Natural killer cell treated with Interleukin-12 subunit alpha and Interleukin-12 subunit beta and Interleukin-15 and Interleukin-18, amount 100 ng/mL, for 72 hours (primary cell): Measurements from ENCODE around the gene TIAM1. TPM values are rescaled to one million over a fixed set of nuclear protein-coding genes. Genes with fewer than 3 reads are reported as not detected.

Source experiments
- ATAC-seq, 2 donors: fragments of 150-1000 bp; cut with Tn5 transposase in 1 of 2; sonication (Bioruptor Pico), chemical (Tn5 transposase) in 1 of 2; 2 replicates each; pipeline ENCODE4 v1.10.0; 2021
- DNase-seq: peaks from one replicate; pipeline ENCODE4 v3.0.0; 2022; ENCODE audit warnings: low spot score
- H3K27ac Mint-ChIP-seq, 2 donors: 1 replicate in 1 of 2; 2 replicates in 1 of 2; pipeline ENCODE4 v1.8.0; 2022; ENCODE audit warnings: mixed read lengths in 2 of 2, mild to moderate bottlenecking in 1 of 2, moderate library complexity in 1 of 2
- H3K27me3 Mint-ChIP-seq, 2 donors: 1 replicate in 1 of 2; 2 replicates in 1 of 2; pipeline ENCODE4 v1.8.0; 2022; ENCODE audit warnings: mixed read lengths in 2 of 2
- H3K36me3 Mint-ChIP-seq: one replicate; pipeline ENCODE4 v1.8.0; 2022; ENCODE audit warnings: mixed read lengths
- H3K4me1 Mint-ChIP-seq, 2 donors: 1 replicate in 1 of 2; 2 replicates in 1 of 2; pipeline ENCODE4 v1.8.0; 2022; ENCODE audit warnings: low read depth in 2 of 2, mixed read lengths in 2 of 2, mild to moderate bottlenecking in 1 of 2
- H3K4me3 Mint-ChIP-seq: one replicate; pipeline ENCODE4 v1.8.0; 2022; ENCODE audit warnings: mixed read lengths
- H3K9me3 Mint-ChIP-seq: 2 replicates; pipeline ENCODE4 v1.8.0; 2022; ENCODE audit warnings: mixed read lengths
- total RNA-seq, 2 donors: library from RNA; stranded (reverse); gene quantifications; one replicate each; pipeline ENCODE4 v1.2.3, GENCODE V29; 2022

The TIAM1 gene
- total RNA-seq, 2 donors from 2014 or later, result 57.4 to 125 TPM

DNA sequence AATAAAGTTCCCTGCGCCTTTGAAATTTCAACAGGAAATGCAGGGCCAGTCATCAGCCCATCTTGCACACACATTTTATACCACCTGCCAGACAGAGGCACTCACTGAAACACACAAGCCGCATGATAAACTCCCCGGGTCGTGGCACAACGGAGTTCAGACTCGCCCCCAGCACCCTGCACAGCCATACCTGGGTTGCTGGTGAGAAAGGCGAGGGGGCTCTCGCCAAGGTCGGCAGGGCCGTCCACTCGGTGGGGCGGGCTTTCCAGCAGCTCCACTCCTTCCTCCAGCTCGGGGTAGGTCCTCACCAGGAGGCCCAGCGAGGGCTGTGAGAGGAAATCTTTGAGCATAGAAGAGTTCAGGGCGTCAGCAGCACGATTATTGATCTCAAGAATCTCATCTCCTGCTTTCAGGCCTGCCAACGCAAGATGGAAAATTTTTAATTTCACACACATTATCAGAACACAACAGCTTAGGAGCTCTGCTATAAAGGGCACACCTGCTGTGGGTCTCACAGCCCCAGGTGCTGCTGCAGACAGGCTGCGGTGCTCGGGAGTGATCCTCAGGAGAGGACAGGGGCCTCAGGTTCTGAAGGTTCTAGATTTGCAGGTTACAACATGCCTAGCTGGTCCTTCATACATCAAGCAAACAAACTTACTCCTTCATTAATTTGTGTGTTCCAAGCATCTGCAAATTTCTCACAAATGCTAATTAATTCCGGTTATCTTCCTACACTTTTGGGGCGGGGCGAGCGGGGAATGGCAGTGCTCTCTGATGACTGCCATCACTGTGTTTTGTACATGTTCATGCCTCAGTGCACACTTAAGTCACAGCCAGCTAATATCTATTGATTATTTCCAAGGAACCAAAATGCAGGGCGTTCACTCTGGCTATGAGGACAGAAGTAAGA is 161.6 kb downstream of the TIAM1 start:
- no peak for DNase-seq
- H3K4me1 Mint-ChIP-seq, result peaks cover 16 to 21% of the 10 kb centered on the region in 2 donors
- peak overlapping the region in 1 of 2 donors; percentile 63 for H3K27ac Mint-ChIP-seq

GRCh38 chr21:31181082-31181750 is 162.8 kb downstream of the TIAM1 start:
- Mint-ChIP-seq H3K4me1 (peaks cover 9 to 14% of the 10 kb centered on the region in 2 donors), H3K36me3 (no peaks in the 10 kb centered on the region), H3K9me3 (no peaks in the 10 kb centered on the region), H3K4me3 (no peak overlapping the region), H3K27ac (peak overlapping the region in 1 of 2 donors; percentile 49), H3K27me3 (no peaks in the 10 kb centered on the region)
- DNase-seq, result no peak
- ATAC-seq, result no peak

More for the DNA sequence above, 161.6 kb downstream of the TIAM1 start:
- ATAC-seq, result peak; percentile 38 to 48
- Mint-ChIP-seq H3K4me3 (no peak overlapping the region), H3K9me3 (no peaks in the 10 kb centered on the region), H3K36me3 (no peaks in the 10 kb centered on the region), H3K27me3 (no peaks in the 10 kb centered on the region)

DNA sequence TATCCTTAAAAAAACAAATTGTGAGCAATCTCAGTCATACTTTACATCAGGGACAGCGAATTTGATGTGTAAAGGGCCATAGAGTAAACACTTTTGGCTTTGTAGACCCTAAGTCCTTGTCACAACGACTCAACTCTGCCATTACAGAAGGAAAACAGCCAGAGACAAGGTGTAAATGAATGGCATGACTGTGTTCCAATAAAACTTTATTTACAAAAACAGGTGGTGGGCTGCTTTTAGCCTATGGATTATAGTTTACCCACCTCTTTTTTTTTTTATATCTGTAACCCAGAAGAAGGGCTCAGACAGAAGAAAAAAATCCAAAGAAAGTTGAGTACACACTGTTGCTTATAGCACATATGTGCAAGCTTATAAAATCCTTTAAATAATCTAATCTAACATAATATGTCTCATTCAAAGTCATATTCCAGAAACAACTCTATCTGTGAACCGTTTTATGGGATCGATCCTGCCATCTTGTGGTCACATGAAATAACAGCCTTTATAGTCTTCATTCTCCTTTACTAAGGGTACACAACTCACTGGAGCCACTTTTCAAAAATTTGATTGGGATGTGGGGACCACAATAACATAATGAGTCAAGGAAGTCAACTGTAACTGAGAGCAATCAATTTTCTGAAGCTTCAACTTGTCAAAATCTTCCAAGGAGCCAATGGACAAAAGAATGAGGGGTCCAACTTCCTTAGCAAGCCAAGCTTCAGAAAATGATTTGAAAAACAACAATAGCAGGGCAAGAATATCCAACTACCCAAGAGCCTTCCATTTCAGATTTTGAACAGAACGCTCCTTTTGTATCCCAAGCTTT is 163.6 kb downstream of the TIAM1 start:
- H3K27me3 Mint-ChIP-seq, result no peaks in the 10 kb centered on the region
- H3K4me1 Mint-ChIP-seq, result peaks cover 9 to 14% of the 10 kb centered on the region in 2 donors
- H3K27ac Mint-ChIP-seq, result peak overlapping the region in 1 of 2 donors; percentile 49
- ATAC-seq (no peak), DNase-seq (no peak)
- H3K9me3 Mint-ChIP-seq, result no peaks in the 10 kb centered on the region
- H3K4me3 Mint-ChIP-seq, result no peak overlapping the region
- no peaks in the 10 kb centered on the region for H3K36me3 Mint-ChIP-seq

DNA sequence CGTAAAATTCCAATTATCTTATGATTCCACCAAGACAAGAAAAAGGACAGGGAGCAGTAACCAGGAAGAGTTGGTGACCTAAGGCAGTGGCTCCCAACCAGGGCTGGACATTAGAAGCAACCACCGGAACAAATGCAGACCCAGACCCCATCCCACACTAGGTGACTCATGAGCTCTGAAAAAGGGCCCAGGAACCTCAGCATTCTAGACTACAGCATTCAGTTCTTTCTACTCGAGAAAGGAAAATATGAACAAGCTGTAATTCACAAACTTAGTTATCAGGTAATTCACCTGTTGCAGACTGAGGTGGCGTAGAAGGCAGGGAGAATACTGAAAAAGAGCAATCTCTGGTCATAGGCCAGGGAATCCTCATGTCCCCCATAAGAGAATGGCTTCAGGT is 167.3 kb downstream of the TIAM1 start:
- Mint-ChIP-seq H3K27ac (no peak overlapping the region), H3K4me3 (no peak overlapping the region), H3K36me3 (no peaks in the 10 kb centered on the region), H3K9me3 (no peaks in the 10 kb centered on the region), H3K27me3 (no peaks in the 10 kb centered on the region), H3K4me1 (peaks cover 0 to 6% of the 10 kb centered on the region in 2 donors)
- no peak for DNase-seq
- no peak for ATAC-seq

DNA sequence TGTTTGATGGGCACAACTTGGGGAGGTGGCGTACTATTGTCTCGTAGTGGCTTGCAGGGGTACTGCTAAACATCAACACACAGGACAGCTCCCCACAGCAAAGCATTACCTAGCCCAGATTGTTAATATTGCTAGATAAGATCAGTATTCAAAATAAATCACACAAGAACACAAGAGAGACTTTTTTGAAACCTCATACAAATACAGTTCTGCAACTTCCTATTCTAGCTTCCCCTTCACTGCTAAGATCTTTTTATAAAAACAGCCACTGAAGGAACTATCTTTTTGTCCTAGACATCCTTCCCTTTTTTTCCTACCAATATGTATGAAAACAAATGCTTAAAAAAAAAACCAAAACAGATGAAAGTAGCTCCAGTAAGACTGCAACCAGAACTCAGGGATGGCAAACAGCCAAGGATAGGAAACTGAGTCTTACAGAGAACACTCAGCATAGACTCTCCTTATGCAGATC is 167.9 kb downstream of the TIAM1 start:
- Mint-ChIP-seq H3K27me3 (no peaks in the 10 kb centered on the region), H3K9me3 (no peaks in the 10 kb centered on the region), H3K4me1 (peaks cover 0 to 6% of the 10 kb centered on the region in 2 donors), H3K36me3 (no peaks in the 10 kb centered on the region), H3K27ac (no peak overlapping the region), H3K4me3 (no peak overlapping the region)
- DNase-seq (no peak), ATAC-seq (no peak)

GRCh38 chr21:31173881-31174555 is 170.0 kb downstream of the TIAM1 start:
- DNase-seq, result no peak
- Mint-ChIP-seq H3K27me3 (no peaks in the 10 kb centered on the region), H3K36me3 (no peaks in the 10 kb centered on the region), H3K9me3 (no peaks in the 10 kb centered on the region), H3K27ac (no peak overlapping the region), H3K4me1 (peaks cover 0 to 3% of the 10 kb centered on the region in 2 donors), H3K4me3 (no peak overlapping the region)
- ATAC-seq, result no peak

- Mint-ChIP-seq H3K27me3 (no peaks in the 10 kb centered on the region), H3K4me1 (peaks cover 0 to 3% of the 10 kb centered on the region in 2 donors), H3K4me3 (no peak overlapping the region), H3K9me3 (no peaks in the 10 kb centered on the region), H3K36me3 (no peaks in the 10 kb centered on the region), H3K27ac (no peak overlapping the region)
- DNase-seq (no peak), ATAC-seq (no peak)
Observed at GRCh38 chr21:31172328-31172727, 171.7 kb downstream of the TIAM1 start.

GRCh38 chr21:31164713-31165694 is 179.1 kb downstream of the TIAM1 start:
- Mint-ChIP-seq H3K36me3 (peaks cover 5% of the 10 kb centered on the region), H3K27ac (no peak overlapping the region), H3K4me3 (no peak overlapping the region), H3K9me3 (no peaks in the 10 kb centered on the region), H3K27me3 (peaks cover 0 to 6% of the 10 kb centered on the region in 2 donors), H3K4me1 (peaks cover 0 to 10% of the 10 kb centered on the region in 2 donors)
- DNase-seq (no peak), ATAC-seq (no peak)

DNA sequence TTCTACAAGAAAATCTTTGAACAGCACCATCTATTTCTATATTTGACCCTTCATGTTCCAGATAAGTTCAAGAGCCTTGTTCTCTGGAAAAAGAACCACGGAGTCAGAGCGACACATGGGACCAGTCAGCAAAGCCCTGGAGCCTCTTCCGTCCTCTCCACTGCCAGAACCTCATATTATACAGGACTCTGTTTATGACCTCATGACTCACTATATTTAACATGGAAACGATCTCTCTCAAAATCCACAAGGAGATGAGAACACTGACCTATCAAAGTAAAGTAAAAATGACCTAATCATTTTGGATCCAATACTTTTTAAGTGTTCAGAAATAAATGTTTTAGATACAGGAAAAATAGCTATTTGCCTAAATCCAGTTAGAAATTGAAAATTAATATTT is 181.2 kb downstream of the TIAM1 start:
- H3K36me3 Mint-ChIP-seq, result peaks cover 5% of the 10 kb centered on the region
- H3K4me3 Mint-ChIP-seq, result no peak overlapping the region
- peaks cover 7 to 21% of the 10 kb centered on the region in 2 donors for H3K4me1 Mint-ChIP-seq
- H3K27me3 Mint-ChIP-seq, result peaks cover 0 to 8% of the 10 kb centered on the region in 2 donors
- no peak for DNase-seq
- H3K27ac Mint-ChIP-seq, result no peak overlapping the region
- H3K9me3 Mint-ChIP-seq, result no peaks in the 10 kb centered on the region
- no peak for ATAC-seq

DNA sequence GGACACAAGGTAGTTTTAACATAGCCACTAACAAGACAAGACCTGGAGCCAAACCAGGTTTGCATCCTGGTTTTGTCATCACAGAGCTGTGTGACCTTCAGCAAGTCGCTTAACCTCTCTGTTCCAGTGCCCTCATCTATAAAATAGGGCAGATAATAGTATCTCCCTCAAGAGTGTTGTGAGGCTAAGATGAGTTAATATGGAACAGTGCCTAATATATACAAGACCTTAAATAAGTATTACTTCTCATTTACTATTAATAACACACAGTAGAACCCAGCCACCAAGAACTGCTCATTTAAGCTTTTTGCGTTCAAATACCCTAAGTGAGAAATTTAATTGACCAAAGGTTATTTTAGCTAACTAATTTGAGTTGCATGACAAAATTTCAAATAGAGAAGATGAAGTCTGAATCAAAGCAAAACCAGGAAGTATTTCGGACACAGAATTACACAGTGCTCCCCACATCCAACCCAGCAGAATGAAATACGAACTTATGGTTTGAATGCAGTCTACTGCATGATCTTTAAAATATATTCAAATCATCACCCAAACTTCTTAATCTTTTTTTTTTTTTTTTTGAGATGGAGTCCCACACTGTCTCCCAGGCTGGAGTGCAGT is 181.9 kb downstream of the TIAM1 start:
- peaks cover 5% of the 10 kb centered on the region for H3K36me3 Mint-ChIP-seq
- H3K4me1 Mint-ChIP-seq, result peaks cover 7 to 21% of the 10 kb centered on the region in 2 donors
- H3K4me3 Mint-ChIP-seq, result no peak overlapping the region
- no peaks in the 10 kb centered on the region for H3K9me3 Mint-ChIP-seq
- H3K27ac Mint-ChIP-seq, result peak overlapping the region in 1 of 2 donors; percentile 54
- DNase-seq, result no peak
- ATAC-seq, result no peak
- peaks cover 0 to 8% of the 10 kb centered on the region in 2 donors for H3K27me3 Mint-ChIP-seq

- Mint-ChIP-seq H3K4me1 (peaks cover 7 to 21% of the 10 kb centered on the region in 2 donors), H3K36me3 (peaks cover 6% of the 10 kb centered on the region), H3K9me3 (no peaks in the 10 kb centered on the region), H3K4me3 (no peak overlapping the region), H3K27ac (no peak overlapping the region), H3K27me3 (peaks cover 0 to 8% of the 10 kb centered on the region in 2 donors)
- ATAC-seq (no peak), DNase-seq (no peak)
Observed at GRCh38 chr21:31161157-31161556, 182.9 kb downstream of the TIAM1 start.

DNA sequence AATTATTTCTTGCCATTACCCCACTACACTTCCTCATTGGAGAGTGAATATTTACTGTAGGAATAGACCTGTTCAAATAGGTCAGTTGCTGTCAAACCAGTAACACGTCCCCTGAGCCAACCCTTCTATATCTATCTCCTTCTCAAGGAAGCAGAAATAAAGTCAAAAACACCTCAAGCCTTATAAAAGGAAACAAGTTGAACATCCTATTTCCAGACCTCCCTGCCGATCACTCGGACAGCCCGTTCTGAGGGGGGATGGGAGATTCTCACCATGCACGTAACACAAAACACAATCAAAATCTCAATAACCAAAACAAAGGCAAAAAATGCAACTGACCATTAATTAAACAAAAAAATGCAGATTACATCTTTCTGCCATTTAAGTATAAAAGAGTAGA is 184.3 kb downstream of the TIAM1 start:
- peaks cover 0 to 8% of the 10 kb centered on the region in 2 donors for H3K27me3 Mint-ChIP-seq
- ATAC-seq (no peak), DNase-seq (no peak)
- peaks cover 3% of the 10 kb centered on the region for H3K9me3 Mint-ChIP-seq
- H3K36me3 Mint-ChIP-seq, result peaks cover 12% of the 10 kb centered on the region
- no peak overlapping the region for H3K27ac Mint-ChIP-seq
- peaks cover 7 to 21% of the 10 kb centered on the region in 2 donors for H3K4me1 Mint-ChIP-seq
- H3K4me3 Mint-ChIP-seq, result no peak overlapping the region
